Body of pancreas (tissue), 4 donors: ENCODE results near the gene ARID1B. TPM values are rescaled to one million over a fixed set of nuclear protein-coding genes. Genes with fewer than 3 reads are reported as not detected.

Source experiments
- ATAC-seq: fragments of 150-250 bp; one replicate; pipeline ENCODE4 v1.9.1; 2016
- DNase-seq, 4 donors: peaks; one replicate each; pipeline ENCODE4 v3.0.0-alpha.2; 2019
- H3K27ac ChIP-seq, 4 donors: fragments of 200-600 bp; sonication (generic); 1 replicate in 3 of 4; 2 replicates in 1 of 4; pipeline versions ENCODE4 v1.5.1 to v1.6.1; 2016 to 2019; ENCODE audit warnings: mild to moderate bottlenecking in 1 of 4, mixed read lengths in 1 of 4, moderate library complexity in 1 of 4
- H3K27me3 ChIP-seq, 2 donors: fragments of 200-600 bp; sonication (generic); one replicate each; pipeline ENCODE4 v1.6.0; 2016; ENCODE audit warnings: mild to moderate bottlenecking in 1 of 2
- H3K36me3 ChIP-seq, 2 donors: fragments of 200-600 bp; sonication (generic); replicated peaks in 1 of 2; 2 replicates each; pipeline ENCODE4 v1.5.1; 2016; ENCODE audit warnings: low read depth in 2 of 2; ENCODE audit not compliant: insufficient read depth in 1 of 2
- H3K4me1 ChIP-seq: fragments of 200-600 bp; sonication (generic); one replicate; pipeline ENCODE4 v1.6.0; 2016
- H3K4me3 ChIP-seq, 2 donors: fragments of 200-600 bp; sonication (generic); 1 replicate in 1 of 2; 2 replicates in 1 of 2; pipeline ENCODE4 v1.5.1; 2016 to 2019
- H3K9me3 ChIP-seq, 3 donors: fragments of 200-600 bp; sonication (generic); 1 replicate in 2 of 3; 2 replicates in 1 of 3; pipeline ENCODE4 v1.5.1; 2016
- CTCF ChIP-seq, 7 experiments: fragments of 450-650 bp in 4 of 7; fragments of 200-600 bp in 3 of 7; sonication (generic) in 3 of 7; IDR thresholded peaks; one replicate each; pipeline ENCODE4 v1.5.1; 2016 to 2019; ENCODE audit warnings: antibody characterized with exemption in 7 of 7
- POLR2A ChIP-seq, 3 donors: fragments of 450-650 bp; IDR thresholded peaks; one replicate each; pipeline ENCODE4 v1.6.1; 2016; ENCODE audit warnings: antibody characterized with exemption in 3 of 3, mild to moderate bottlenecking in 2 of 3
- WGBS, 2 donors: methylation state at CpG; one replicate each; pipeline ENCODE4 v1.1.5; 2017; 5-methylcytosine and 5-hydroxymethylcytosine counted together
- intact Hi-C: fragments of 100-400 bp; cut with DNase I; formaldehyde crosslinking; loops from one replicate; pipeline ENCODE4 v1.15.1; 2023
- total RNA-seq, 2 donors: library from RNA; depleted of rRNA; stranded (reverse); fragments of >200 nt; gene quantifications; one replicate each; pipeline ENCODE4 v1.1.0, GENCODE V29; 2016

ARID1B gene
- total RNA-seq, 2 donors from 2014 or later, result 71.5 to 85.1 TPM

- intact Hi-C loops, result no loop called here
- H3K36me3 ChIP-seq, result no peaks in the 10 kb centered on the region
- no peaks in the 10 kb centered on the region for H3K27me3 ChIP-seq
These were observed 20.3 kb upstream of the ARID1B start for GRCh38 chr6:156756630-156757610.

GRCh38 chr6:156757849-156758248 lies 19.3 kb upstream of the ARID1B start:
- intact Hi-C loops, result no loop called here
- Histone ChIP-seq H3K27me3 (no peaks in the 10 kb centered on the region), H3K4me1 (peaks cover 3% of the 10 kb centered on the region), H3K27ac (no peak overlapping the region), H3K9me3 (no peaks in the 10 kb centered on the region), H3K36me3 (no peaks in the 10 kb centered on the region), H3K4me3 (no peak overlapping the region)
- ATAC-seq (no peak), DNase-seq (no peak)
- TF ChIP-seq CTCF (IDR thresholded peaks at IDR 0.05) (no peak), POLR2A (IDR thresholded peaks at IDR 0.05) (no peak)
- 72 to 79% methylated on average over 2 of the region's 2 CpGs for WGBS, 2 donors

More at GRCh38 chr6:156756630-156757610, 20.3 kb upstream of the ARID1B start:
- H3K4me3 ChIP-seq, result no peak overlapping the region
- 87 to 90% methylated on average over 8 of the region's 8 CpGs for WGBS, 2 donors
- H3K9me3 ChIP-seq, result no peaks in the 10 kb centered on the region
- peaks cover 10% of the 10 kb centered on the region for H3K4me1 ChIP-seq
- DNase-seq (no peak), ATAC-seq (no peak)
- H3K27ac ChIP-seq, result no peak overlapping the region
- no peak for TF ChIP-seq CTCF (IDR thresholded peaks at IDR 0.05)
- no peak for TF ChIP-seq POLR2A (IDR thresholded peaks at IDR 0.05)

- no peak overlapping the region for H3K4me3 ChIP-seq
- ATAC-seq (no peak), DNase-seq (no peak)
- intact Hi-C loops, result no loop called here
- no peaks in the 10 kb centered on the region for H3K4me1 ChIP-seq
- H3K27me3 ChIP-seq, result no peaks in the 10 kb centered on the region
- TF ChIP-seq CTCF (IDR thresholded peaks at IDR 0.05) (no peak), POLR2A (IDR thresholded peaks at IDR 0.05) (no peak)
- WGBS, 2 donors, result 83 to 91% methylated on average over 4 of the region's 4 CpGs
- H3K27ac ChIP-seq, result no peak overlapping the region
- H3K9me3 ChIP-seq, result no peaks in the 10 kb centered on the region
- no peaks in the 10 kb centered on the region for H3K36me3 ChIP-seq
These were observed 16.8 kb upstream of the ARID1B start for GRCh38 chr6:156760377-156760776.

GRCh38 chr6:156762547-156762946 lies 14.6 kb upstream of the ARID1B start:
- 77 to 79% methylated on average over 7 of the region's 7 CpGs for WGBS, 2 donors
- H3K4me1 ChIP-seq, result no peaks in the 10 kb centered on the region
- DNase-seq, result no peak
- no peak for ATAC-seq
- intact Hi-C loops, result no loop called here
- no peaks in the 10 kb centered on the region for H3K27me3 ChIP-seq
- H3K9me3 ChIP-seq, result no peaks in the 10 kb centered on the region
- no peak overlapping the region for H3K27ac ChIP-seq
- H3K4me3 ChIP-seq, result no peak overlapping the region
- TF ChIP-seq CTCF (IDR thresholded peaks at IDR 0.05) (no peak), POLR2A (IDR thresholded peaks at IDR 0.05) (no peak)
- H3K36me3 ChIP-seq, result no peaks in the 10 kb centered on the region
